Measurements from ENCODE around the gene KCNC3. TPM values are rescaled to one million over a fixed set of nuclear protein-coding genes. Genes with fewer than 3 reads are reported as not detected.
"Not testable (repeated sequence)": the region's sequence is repeated elsewhere in the genome, so short reads cannot be mapped to it uniquely, and the experiment has no call there.

The KCNC3 gene
- total RNA-seq, 1 experiment from 2014 or later = 0.12 TPM

- not testable (repeated sequence) for DNase-seq (ENCODE audit: low read depth)
Measured at GRCh38 chr19:50353487-50353880, 24.3 kb upstream of the KCNC3 start.

- no peak for DNase-seq (ENCODE audit: low read depth)
Measured at GRCh38 chr19:50352242-50352641, 23.1 kb upstream of the KCNC3 start.

DNA sequence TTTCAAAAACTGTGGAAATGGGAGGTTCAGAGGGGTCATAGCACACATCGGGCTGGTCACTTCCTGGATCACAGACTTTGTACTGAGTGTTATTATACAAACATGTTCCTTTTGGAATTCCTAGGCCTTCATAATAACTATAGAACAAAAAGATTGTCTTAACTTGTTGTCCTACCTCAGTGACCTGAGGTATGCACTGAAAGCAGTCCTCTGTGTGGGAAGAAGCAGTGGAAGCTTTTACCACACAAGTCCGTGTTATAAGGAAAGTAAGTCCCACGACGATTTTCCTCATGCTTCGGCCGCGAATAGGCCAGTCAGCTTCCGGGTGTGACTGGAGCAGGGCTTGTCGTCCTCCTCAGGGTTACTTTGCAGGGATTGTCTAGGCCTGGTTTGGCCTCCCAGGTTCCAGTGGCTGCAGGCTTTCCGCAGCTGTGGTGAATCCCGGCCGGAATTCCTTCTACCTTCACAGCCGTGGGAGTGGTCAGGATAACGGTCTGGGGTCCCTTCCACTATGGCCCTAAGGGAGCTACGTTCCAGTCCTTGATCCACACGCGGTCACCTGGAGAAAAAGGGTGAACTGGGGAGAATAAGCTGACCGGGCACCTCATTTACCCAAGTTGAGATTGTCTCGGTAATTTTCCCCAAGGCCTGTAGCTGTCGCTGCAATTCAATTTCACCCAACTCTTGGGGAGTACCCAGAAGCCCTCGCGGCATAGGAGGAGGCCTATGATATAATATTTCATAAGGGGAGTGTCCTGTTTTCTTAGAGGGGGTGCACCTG is 20.3 kb upstream of the KCNC3 start:
- no peak for DNase-seq (ENCODE audit: low read depth)

DNA sequence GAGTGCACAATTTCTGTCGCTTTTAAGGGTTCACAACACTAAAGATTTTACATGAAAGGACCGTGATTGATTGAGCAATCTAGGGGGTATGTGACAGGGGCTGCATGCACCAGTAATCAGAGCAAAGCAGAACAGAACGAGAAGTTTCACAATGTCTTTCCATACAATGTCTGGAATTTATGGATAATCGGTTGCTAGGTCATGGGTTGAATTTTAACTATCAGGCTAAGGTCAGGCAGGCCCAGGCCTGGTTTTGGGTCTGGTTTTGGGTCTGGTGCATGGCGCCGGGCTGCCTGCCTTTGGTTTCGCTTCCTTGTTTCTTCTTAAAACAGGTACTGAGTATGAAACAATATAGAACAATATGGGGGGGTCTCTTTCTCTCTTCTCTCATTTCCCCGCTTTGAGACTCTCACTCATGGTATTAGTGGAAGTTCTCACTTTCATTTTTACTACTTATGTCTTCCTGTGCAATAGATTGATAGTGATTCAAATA is 18.0 kb upstream of the KCNC3 start:
- DNase-seq (ENCODE audit: low read depth) = not testable (repeated sequence)

DNA sequence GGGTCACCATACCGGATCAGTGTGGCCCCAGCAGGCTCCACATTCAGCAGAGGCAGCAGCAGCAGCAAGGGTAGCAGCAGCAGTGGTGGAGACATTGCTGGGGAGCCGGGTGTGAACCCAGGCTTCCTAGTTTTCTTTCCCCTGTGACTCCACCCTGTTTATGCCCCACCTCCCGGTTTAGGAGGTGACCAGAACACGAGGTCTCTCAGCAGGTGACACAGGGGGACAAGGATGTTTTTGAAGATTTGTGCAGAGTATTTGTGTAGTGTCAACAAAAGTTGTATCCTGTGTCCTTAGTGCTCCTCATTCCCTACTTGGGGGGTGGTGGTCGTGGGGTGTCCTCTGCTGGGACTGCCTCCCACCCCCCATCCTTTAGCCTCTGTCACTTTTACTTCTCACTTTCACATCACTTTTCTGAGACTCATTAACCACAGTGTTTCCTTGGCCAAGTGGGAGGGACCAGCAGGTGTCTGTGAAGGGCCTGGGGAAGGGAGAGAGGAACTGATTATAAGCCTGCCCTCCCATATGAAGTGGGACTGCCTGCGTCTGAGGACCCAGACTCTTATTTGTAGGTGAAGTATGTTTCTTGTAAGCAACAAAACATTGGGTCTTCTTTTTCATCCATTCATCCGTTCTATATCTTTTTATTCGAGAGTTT is 15.6 kb upstream of the KCNC3 start:
- no peak for DNase-seq (ENCODE audit: low read depth)

DNA sequence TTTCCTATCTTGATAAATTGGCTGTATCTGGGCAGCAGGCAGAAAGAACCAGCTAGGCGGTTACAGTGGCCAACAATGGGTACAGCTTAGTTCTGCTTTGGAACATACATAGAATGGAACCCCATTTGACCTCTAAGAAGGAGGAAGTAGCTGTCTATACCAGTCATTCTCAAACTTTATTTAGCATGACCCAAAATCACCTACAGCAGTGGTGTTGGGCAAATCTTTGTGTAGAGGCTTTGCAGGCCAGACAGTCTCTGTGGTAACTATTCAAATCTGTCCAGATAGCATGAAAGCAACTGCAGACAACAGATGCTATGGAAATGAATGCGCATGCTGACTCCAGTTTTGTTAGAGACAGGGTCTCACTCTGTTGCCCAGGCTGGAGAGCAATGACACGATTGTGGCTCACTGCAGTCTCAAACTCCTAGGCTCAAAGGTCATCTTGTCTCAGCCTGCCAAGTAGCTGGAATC is 12.0 kb upstream of the KCNC3 start:
- no peak for DNase-seq (ENCODE audit: low read depth)

- DNase-seq (ENCODE audit: low read depth) = no peak
Measured at GRCh38 chr19:50340331-50340730, 11.2 kb upstream of the KCNC3 start.

DNA sequence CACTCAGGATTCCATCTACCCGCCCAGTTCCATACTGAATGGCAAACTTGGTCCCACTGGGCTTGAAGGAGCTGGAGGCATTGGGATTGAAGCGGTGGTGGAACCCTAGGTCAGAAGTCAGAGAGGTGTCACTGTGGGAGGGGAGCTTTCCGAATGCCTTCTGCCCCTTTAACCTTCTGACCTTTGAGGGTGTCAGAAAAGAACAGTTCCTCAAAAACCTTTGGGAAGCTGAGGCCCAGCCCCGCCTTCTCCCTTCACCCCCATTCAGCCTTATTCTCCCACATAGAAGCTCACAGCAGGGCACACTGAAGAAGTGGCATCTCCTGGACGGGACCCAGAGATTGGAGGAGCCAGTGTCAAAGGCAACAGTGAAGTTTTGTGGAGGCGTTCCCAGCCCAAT is 7.9 kb upstream of the KCNC3 start:
- not testable (repeated sequence) for DNase-seq (ENCODE audit: low read depth)

- no peak for DNase-seq (ENCODE audit: low read depth)
Measured at GRCh38 chr19:50334741-50335421, 5.7 kb upstream of the KCNC3 start.

DNA sequence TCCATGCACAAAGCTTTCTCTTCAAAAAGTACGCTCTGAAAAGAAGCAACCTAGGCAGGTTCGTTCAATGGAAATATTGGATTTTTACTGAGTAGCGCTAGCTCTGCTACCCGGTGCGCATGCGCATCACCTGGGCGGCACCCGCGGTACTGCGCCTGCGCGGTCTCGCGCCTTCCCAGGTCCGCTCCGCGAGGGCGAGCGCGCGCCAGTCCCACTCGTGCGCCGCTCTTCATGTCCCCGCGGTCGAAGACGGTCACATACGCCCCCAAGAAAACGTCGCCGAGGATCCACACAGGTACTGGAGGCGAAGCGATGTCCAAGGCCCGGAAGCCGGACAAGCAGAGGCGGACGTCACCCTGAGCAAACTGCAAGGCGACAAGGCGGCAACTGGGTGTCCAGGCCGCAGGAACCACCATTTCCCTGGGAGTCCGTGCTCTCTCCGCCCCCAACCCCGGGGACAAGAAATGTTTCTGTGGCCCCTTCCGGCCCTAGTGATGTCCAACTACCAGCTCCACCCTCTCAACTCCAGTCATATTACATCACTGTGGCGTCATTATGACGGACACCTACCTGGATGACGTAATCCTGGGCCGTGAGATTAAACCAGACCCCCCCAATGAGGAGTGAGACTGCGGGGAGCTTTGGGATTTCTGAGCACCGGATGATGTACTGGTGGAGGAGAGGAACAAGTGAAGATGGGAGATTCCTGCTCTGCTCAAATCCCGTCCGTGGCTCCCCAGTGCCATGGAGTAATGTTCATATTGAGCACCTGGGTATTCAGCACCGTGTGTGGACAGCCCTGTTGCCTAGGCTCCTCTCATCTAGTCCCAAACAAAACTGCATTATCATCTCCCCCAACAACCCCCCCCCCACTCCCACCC is 4.8 kb upstream of the KCNC3 start:
- DNase-seq (ENCODE audit: low read depth) = peak; percentile 68

GRCh38 chr19:50333235-50333736 is 4.1 kb upstream of the KCNC3 start:
- peak; percentile 88 for DNase-seq (ENCODE audit: low read depth)

GRCh38 chr19:50332244-50333038 is 3.3 kb upstream of the KCNC3 start:
- no peak for DNase-seq (ENCODE audit: low read depth)

GRCh38 chr19:50331994-50332243 is 2.7 kb upstream of the KCNC3 start:
- no peak for DNase-seq (ENCODE audit: low read depth)

DNA sequence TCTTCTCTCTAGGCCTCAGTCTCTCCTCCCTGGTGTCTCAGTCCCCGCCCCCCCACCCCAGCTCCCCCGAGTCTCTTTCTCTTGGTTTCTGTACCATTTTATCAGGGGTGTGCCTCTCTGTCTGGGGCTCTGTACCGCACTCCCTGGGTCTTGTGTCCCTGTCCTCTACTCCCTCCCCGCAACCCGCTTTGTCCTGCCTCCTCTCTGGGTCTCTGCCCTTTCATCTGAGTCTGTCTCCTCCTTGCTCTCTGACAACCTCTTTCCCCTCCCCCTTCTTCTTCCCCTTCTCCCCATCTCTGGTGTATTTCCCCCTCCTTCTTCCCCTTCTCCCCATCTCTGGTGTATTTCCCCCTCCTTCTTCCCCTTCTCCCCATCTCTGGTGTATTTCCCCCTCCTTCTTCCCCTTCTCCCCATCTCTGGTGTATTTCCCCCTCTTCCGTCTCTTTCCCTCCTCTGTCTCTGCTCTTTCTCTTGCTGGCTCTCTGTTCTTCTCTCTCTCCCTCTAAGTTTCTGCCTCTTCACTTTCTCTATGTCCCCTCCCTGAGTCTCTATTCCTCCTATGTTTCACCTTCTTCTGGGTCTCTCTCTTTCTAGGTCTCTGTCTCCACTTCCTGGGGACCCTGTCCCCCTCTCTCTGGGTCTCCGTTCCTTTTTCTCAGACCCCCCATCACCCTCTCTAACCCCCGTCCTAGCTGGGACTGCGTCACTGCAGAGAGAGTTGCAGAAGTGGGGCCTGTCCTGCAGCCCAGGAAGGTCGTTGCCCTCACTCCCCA is 2.2 kb upstream of the KCNC3 start:
- DNase-seq (ENCODE audit: low read depth) = no peak

DNA sequence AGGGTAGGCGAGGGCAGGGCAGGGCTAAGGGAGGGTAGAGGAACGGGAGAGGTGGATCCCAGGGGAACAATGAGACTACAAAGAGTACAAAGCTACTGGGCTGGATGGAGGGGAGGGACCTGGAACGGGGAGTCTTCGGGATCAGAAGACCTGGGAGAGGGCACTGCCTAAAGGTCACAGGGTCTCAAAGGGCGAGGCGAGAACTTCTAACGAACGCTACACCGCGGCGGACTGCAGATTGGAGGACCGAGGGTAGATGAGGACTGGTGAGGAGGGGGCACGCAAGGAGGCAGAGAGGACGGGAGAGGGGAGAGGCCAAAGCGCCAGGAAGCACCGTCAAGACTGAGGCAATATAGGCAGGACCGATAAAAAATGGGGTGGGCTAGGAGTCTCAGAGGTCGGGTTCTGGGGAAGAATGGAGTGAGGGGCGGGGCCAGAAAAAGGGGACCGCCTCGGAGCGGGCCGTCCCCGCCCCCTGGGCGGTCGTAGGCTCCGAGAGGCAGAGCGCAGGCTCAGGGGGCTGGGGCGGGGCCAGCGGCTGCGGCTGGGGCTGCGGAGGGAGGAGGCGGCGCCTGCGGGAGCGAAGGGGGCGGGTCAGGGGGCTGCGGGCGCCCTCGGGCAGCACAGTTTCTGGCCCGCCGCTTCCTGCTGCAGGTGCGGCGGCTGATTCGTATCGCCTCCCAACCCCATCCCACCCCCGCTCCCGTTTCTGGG is 1.3 kb upstream of the KCNC3 start:
- peak; percentile 69 for DNase-seq (ENCODE audit: low read depth)

DNA sequence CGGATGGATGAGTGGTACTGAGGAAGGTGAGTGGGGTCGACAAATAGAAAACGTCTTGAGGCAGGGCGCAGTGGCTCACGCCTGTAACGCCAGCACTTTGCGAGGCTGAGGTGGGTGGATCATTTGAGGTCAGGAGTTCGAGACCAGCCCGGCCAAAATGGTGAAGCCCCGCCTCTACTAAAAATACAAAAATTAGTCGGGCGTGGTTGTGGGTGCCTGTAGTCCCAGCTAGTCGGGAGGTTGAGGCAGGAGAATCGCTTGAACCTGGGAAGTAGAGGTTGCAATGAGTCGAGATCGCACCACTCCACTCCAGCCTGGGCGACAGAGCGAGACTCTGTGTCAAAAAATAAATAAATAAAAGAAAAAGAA is 733 bp upstream of the KCNC3 start:
- DNase-seq (ENCODE audit: low read depth) = not testable (repeated sequence)

GRCh38 chr19:50328873-50329145 is 368 bp downstream of the KCNC3 start:
- no peak for DNase-seq (ENCODE audit: low read depth)

DNA sequence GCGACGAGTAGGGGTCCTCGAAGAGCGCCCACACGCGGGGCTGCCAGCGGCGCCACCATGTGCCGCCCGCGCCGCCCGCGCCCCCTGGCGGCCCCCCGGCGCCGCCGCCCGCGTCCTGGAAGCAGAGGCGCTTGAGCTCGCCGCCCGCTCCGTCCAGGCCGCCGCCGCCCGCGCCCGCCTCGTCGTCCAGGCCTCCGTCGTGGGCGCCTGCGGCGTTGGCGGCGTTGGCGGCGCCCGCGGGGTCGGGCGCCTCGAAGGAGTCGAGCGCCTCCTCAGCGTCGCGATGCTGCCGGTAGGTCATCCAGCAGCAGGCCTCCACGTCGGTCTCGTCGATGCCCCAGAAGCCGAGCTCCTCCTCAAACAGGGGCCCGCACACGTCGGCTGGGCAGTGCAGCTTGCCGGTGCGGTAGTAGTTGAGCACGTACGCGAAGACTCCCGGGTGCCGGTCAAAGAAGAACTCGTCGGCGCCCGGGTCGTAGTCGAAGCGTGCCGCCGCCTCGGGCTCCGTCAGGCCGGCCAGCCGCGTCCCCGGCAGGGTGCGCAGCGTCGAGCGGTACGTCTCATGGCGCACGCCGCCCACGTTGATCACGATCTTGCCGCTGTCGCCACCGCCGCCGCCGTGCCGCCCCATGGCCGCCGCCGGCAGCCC is 829 bp downstream of the KCNC3 start:
- DNase-seq (ENCODE audit: low read depth) = no peak

Measured in RPMI7951 (cell line).